K562 (cell line): ENCODE measurements around the gene SKP2. TPM values are rescaled to one million over a fixed set of nuclear protein-coding genes. Genes with fewer than 3 reads are reported as not detected.

Source experiments
- ATF7 ChIP-seq: fragments of 450-650 bp; IDR thresholded peaks from 2 replicates; pipeline ENCODE4 v1.7.1; 2014; ENCODE audit warnings: mild to moderate bottlenecking, moderate library complexity
- DDX20 ChIP-seq: fragments of 450-650 bp; IDR thresholded peaks from 2 replicates; pipeline ENCODE4 v1.6.1; 2016; ENCODE audit warnings: missing genetic modification characterization, low read depth, mild to moderate bottlenecking, missing compliant biosample characterization, moderate library complexity
- FOXJ2 ChIP-seq: fragments of 200-800 bp; sonication (Bioruptor generic); IDR thresholded peaks from 2 replicates; pipeline ENCODE4 v1.6.1; 2016; ENCODE audit warnings: missing genetic modification characterization, missing compliant biosample characterization
- HOXB6 ChIP-seq: fragments of 250-450 bp; sonication (Bioruptor Pico); IDR thresholded peaks from 2 replicates; pipeline ENCODE4 v1.5.1; 2022; ENCODE audit warnings: mild to moderate bottlenecking, borderline replicate concordance
- JUND ChIP-seq, 2 experiments: IDR thresholded peaks; 2 replicates in 1 of 2; 3 replicates in 1 of 2; pipeline ENCODE4 v1.6.1; 2011; ENCODE audit warnings: borderline replicate concordance in 2 of 2, low read depth in 2 of 2, low read length in 2 of 2, improper control_type of control experiment in 1 of 2, missing biosample characterization in 1 of 2, missing genetic modification characterization in 1 of 2, missing genetic modification reagents in 1 of 2
- MAFG ChIP-seq: fragments of 450-650 bp; conservative IDR thresholded peaks from 2 replicates; pipeline ENCODE4 v1.6.1; 2016; ENCODE audit warnings: missing genetic modification characterization, missing compliant biosample characterization
- NCOA6 ChIP-seq: fragments of 450-650 bp; IDR thresholded peaks from 2 replicates; pipeline ENCODE4 v1.6.1; 2017; ENCODE audit warnings: mild to moderate bottlenecking
- NELFE ChIP-seq: IDR thresholded peaks from 2 replicates; pipeline ENCODE4 v1.6.1; 2011; ENCODE audit warnings: mild to moderate bottlenecking; ENCODE audit not compliant: insufficient read depth, insufficient read length
- NFATC3 ChIP-seq: fragments of 450-650 bp; IDR thresholded peaks from 2 replicates; pipeline ENCODE4 v1.6.1; 2017; ENCODE audit warnings: mild to moderate bottlenecking
- NUFIP1 ChIP-seq: fragments of 450-650 bp; IDR thresholded peaks from 2 replicates; pipeline ENCODE4 v1.6.1; 2018; ENCODE audit not compliant: partially characterized antibody
- SMARCA5 ChIP-seq: fragments of 450-650 bp; IDR thresholded peaks from 2 replicates; pipeline ENCODE4 v1.6.1; 2016
- SMARCC2 ChIP-seq: fragments of 450-650 bp; IDR thresholded peaks from 2 replicates; pipeline ENCODE4 v1.6.1; 2017; ENCODE audit warnings: antibody characterized with exemption, moderate library complexity, mild to moderate bottlenecking, low read depth
- SRSF7 ChIP-seq: fragments of 200-400 bp; formaldehyde crosslinking; optimal IDR thresholded peaks from 2 replicates; pipeline ENCODE3; 2017; ENCODE audit warnings: mild to moderate bottlenecking, low read depth, low read length
- WHSC1 ChIP-seq: IDR thresholded peaks from one replicate; pipeline ENCODE4 v1.6.1; 2012; ENCODE audit warnings: low read length, control low read depth, inconsistent platforms
- ZNF184 ChIP-seq: sonication (generic); formaldehyde crosslinking; IDR thresholded peaks from 2 replicates; pipeline ENCODE4 v1.5.0; 2020; ENCODE audit warnings: missing genetic modification reagents
- ZNF699 ChIP-seq: fragments of 250-450 bp; sonication (Bioruptor Pico); IDR thresholded peaks from 2 replicates; pipeline ENCODE4 v1.8.0; 2021; ENCODE audit warnings: mild to moderate bottlenecking, moderate library complexity; ENCODE audit not compliant: insufficient replicate concordance
- ZNF707 ChIP-seq: fragments of 250-450 bp; sonication (Bioruptor Pico); conservative IDR thresholded peaks from 2 replicates; pipeline ENCODE4 v1.8.0; 2022; ENCODE audit warnings: inconsistent platforms, mild to moderate bottlenecking, moderate library complexity
- ZNF778 ChIP-seq: fragments of 450-650 bp; formaldehyde crosslinking; IDR thresholded peaks from 2 replicates; pipeline ENCODE4 v1.4.0; 2020; ENCODE audit warnings: mild to moderate bottlenecking, moderate library complexity
- polyA plus RNA-seq, 8 experiments: library from polyadenylated mRNA; depleted of rRNA in 4 of 8; stranded (reverse) in 5 of 8; unstranded in 3 of 8; fragments of >200 nt; fragmentation: Nextera tagmentation in 2 of 8; fragmentation: Illumina TruSeq in 1 of 8; extraction: Ambion mirVana in 2 of 8; extraction: Trizol in 1 of 8; gene quantifications; 2 replicates each; pipeline versions ENCODE4 v1.2.1 to v1.2.3, GENCODE V29; 2011 to 2014; ENCODE audit warnings: inconsistent platforms in 1 of 8, missing spikeins in 1 of 8
- total RNA-seq, 7 experiments: library from RNA; depleted of rRNA in 6 of 7; stranded (reverse); fragments of >200 nt in 6 of 7; fragmentation: Illumina TruSeq in 2 of 7; extraction: Trizol in 2 of 7; gene quantifications; 2 replicates each; pipeline versions ENCODE4 v1.2.1 to v1.2.3, GENCODE V29; 2011 to 2021; ENCODE audit warnings: low replicate concordance in 1 of 7
- TF ChIP-seq, protein P1 (sequence below): fragments of 450-650 bp; IDR thresholded peaks from 2 replicates; pipeline ENCODE4 v1.6.1; 2017; ENCODE audit warnings: antibody characterized with exemption, mild to moderate bottlenecking
- TF ChIP-seq, protein P2 (sequence below): sonication (generic); formaldehyde crosslinking; IDR thresholded peaks from 2 replicates; pipeline ENCODE4 v1.8.0; 2022; ENCODE audit warnings: missing genetic modification reagents, mild to moderate bottlenecking, borderline replicate concordance
- TF ChIP-seq, protein P3 (sequence below): sonication (generic); formaldehyde crosslinking; IDR thresholded peaks from 2 replicates; pipeline ENCODE4 v1.8.1; 2023; ENCODE audit warnings: mild to moderate bottlenecking, missing genetic modification reagents

The SKP2 gene
- total and polyA plus RNA-seq, 9 of the 15 experiments (the other 6 are each of a cell fraction or from before 2014, with no cell fraction given) = 30.0 to 97.5 (median 80.8) TPM

DNA sequence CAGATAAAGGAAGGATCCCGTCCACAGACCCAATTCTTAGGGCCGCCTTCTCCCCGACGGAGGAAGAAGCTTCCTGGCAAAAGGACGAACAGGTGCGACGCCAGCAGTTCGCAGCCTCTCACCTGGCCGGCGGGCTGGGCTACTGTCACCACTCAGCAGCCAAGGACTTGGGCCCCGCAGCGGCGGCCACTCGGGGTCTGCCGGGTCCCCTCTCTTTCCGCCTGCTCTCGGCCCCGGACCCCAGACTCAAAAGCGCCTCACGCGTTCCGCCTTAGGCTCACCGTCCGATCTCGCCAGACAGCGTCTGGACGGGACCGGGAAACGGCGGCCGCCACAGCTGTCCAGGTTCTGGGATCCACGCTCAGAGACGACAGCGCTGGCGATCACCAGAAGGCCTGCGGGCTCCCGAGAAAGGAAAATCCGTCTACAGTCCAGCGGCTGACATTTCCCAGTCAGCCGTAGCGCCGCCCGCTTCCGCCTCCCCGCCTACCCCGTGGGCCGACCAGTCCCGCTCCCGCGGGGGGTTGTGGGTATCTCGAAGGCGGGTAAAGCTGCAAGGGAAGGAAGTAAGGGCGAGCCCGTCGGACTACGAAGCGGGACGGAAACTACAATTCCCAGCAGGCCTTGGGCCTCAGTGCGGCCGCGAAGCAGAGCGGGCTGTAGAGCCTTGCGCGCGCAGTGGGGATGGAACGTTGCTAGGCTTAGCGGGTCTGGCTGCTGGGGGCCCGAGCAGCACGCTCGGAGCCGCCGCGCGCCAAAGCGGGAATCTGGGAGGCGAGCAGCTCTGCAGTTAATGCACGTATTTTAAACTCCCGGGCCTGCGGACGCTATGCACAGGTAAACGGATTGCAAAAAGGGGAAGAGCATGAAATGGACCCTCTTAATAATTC is at the start of gene SKP2, which contains the start of gene LMBRD2 (continued):
- TF ChIP-seq, protein P1, sequence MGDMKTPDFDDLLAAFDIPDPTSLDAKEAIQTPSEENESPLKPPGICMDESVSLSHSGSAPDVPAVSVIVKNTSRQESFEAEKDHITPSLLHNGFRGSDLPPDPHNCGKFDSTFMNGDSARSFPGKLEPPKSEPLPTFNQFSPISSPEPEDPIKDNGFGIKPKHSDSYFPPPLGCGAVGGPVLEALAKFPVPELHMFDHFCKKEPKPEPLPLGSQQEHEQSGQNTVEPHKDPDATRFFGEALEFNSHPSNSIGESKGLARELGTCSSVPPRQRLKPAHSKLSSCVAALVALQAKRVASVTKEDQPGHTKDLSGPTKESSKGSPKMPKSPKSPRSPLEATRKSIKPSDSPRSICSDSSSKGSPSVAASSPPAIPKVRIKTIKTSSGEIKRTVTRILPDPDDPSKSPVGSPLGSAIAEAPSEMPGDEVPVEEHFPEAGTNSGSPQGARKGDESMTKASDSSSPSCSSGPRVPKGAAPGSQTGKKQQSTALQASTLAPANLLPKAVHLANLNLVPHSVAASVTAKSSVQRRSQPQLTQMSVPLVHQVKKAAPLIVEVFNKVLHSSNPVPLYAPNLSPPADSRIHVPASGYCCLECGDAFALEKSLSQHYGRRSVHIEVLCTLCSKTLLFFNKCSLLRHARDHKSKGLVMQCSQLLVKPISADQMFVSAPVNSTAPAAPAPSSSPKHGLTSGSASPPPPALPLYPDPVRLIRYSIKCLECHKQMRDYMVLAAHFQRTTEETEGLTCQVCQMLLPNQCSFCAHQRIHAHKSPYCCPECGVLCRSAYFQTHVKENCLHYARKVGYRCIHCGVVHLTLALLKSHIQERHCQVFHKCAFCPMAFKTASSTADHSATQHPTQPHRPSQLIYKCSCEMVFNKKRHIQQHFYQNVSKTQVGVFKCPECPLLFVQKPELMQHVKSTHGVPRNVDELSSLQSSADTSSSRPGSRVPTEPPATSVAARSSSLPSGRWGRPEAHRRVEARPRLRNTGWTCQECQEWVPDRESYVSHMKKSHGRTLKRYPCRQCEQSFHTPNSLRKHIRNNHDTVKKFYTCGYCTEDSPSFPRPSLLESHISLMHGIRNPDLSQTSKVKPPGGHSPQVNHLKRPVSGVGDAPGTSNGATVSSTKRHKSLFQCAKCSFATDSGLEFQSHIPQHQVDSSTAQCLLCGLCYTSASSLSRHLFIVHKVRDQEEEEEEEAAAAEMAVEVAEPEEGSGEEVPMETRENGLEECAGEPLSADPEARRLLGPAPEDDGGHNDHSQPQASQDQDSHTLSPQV = peak; percentile 40
- TF ChIP-seq, protein P2, sequence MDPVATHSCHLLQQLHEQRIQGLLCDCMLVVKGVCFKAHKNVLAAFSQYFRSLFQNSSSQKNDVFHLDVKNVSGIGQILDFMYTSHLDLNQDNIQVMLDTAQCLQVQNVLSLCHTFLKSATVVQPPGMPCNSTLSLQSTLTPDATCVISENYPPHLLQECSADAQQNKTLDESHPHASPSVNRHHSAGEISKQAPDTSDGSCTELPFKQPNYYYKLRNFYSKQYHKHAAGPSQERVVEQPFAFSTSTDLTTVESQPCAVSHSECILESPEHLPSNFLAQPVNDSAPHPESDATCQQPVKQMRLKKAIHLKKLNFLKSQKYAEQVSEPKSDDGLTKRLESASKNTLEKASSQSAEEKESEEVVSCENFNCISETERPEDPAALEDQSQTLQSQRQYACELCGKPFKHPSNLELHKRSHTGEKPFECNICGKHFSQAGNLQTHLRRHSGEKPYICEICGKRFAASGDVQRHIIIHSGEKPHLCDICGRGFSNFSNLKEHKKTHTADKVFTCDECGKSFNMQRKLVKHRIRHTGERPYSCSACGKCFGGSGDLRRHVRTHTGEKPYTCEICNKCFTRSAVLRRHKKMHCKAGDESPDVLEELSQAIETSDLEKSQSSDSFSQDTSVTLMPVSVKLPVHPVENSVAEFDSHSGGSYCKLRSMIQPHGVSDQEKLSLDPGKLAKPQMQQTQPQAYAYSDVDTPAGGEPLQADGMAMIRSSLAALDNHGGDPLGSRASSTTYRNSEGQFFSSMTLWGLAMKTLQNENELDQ (CRISPR knock-in tag) = no peak
- TF ChIP-seq HOXB6 (no peak), ZNF699 (CRISPR knock-in tag) (no peak), NUFIP1 (no peak), ZNF184 (CRISPR knock-in tag) (no peak), ATF7 (peak; percentile 74), ZNF778 (no peak), DDX20 (tag) (no peak), WHSC1 (peak; percentile 57), SMARCA5 (no peak), NFATC3 (no peak), JUND (IDR thresholded peaks at IDR 0.05; ENCODE audit: borderline replicate concordance, low read depth, low read length) (peak; percentile 69; the same call in 1 of the 2 replicates), JUND (tag; IDR thresholded peaks at IDR 0.05; ENCODE audit: borderline replicate concordance, low read depth, low read length) (peak; percentile 29; the same call in 1 of the 3 replicates), SMARCC2 (no peak), ZNF707 (CRISPR knock-in tag) (no peak), FOXJ2 (tag) (no peak), NCOA6 (no peak), SRSF7 (no peak), MAFG (tag) (no peak), NELFE (no peak)
- TF ChIP-seq, protein P3, sequence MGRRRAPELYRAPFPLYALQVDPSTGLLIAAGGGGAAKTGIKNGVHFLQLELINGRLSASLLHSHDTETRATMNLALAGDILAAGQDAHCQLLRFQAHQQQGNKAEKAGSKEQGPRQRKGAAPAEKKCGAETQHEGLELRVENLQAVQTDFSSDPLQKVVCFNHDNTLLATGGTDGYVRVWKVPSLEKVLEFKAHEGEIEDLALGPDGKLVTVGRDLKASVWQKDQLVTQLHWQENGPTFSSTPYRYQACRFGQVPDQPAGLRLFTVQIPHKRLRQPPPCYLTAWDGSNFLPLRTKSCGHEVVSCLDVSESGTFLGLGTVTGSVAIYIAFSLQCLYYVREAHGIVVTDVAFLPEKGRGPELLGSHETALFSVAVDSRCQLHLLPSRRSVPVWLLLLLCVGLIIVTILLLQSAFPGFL = peak; percentile 83; the same call in 1 of the 2 replicates
